Measurements from ENCODE around the gene B4GALT4.

Gene B4GALT4

GRCh38 chr3:119229190-119229589, 11.5 kb downstream of the B4GALT4 start:
- TF ChIP-seq ISL1 (CRISPR knock-in tag; IDR thresholded peaks at IDR 0.05) (no peak), ZC3H10 (CRISPR knock-in tag; IDR thresholded peaks at IDR 0.05) (no peak), ZFP3 (CRISPR knock-in tag; IDR thresholded peaks at IDR 0.05) (no peak), ARNTL (CRISPR knock-in tag; IDR thresholded peaks at IDR 0.05; ENCODE audit: borderline replicate concordance, low read depth) (no peak)
- no peak for ATAC-seq

GRCh38 chr3:119228373-119229145, 12.1 kb downstream of the B4GALT4 start:
- ATAC-seq, result no peak
- no peak for TF ChIP-seq GLIS3 (CRISPR knock-in tag; IDR thresholded peaks at IDR 0.05)
- TF ChIP-seq TOX (CRISPR knock-in tag; IDR thresholded peaks at IDR 0.05; ENCODE audit: borderline replicate concordance), result no peak
- TF ChIP-seq ZFP30 (CRISPR knock-in tag; IDR thresholded peaks at IDR 0.05), result no peak
- TF ChIP-seq ZNF565 (CRISPR knock-in tag; conservative IDR thresholded peaks at IDR 0.05; ENCODE audit: low read depth), result no peak

- ATAC-seq, result no peak
- no peak for TF ChIP-seq ZNF70 (CRISPR knock-in tag; IDR thresholded peaks at IDR 0.05)
- no peak for TF ChIP-seq ESRRG (CRISPR knock-in tag; IDR thresholded peaks at IDR 0.05)
- TF ChIP-seq ZC3H10 (CRISPR knock-in tag; IDR thresholded peaks at IDR 0.05), result no peak
- TF ChIP-seq TOX (CRISPR knock-in tag; IDR thresholded peaks at IDR 0.05; ENCODE audit: borderline replicate concordance), result no peak
- TF ChIP-seq ZNF8 (CRISPR knock-in tag; IDR thresholded peaks at IDR 0.05), result no peak
- no peak for TF ChIP-seq ZNF565 (CRISPR knock-in tag; conservative IDR thresholded peaks at IDR 0.05; ENCODE audit: low read depth)
- no peak for TF ChIP-seq ZFP30 (CRISPR knock-in tag; IDR thresholded peaks at IDR 0.05)
- TF ChIP-seq TSHZ2 (CRISPR knock-in tag; IDR thresholded peaks at IDR 0.05), result no peak
- TF ChIP-seq CREB5 (CRISPR knock-in tag; IDR thresholded peaks at IDR 0.05; ENCODE audit: low read depth), result no peak
- TF ChIP-seq ISL1 (CRISPR knock-in tag; IDR thresholded peaks at IDR 0.05), result no peak
- TF ChIP-seq CSDC2 (CRISPR knock-in tag; IDR thresholded peaks at IDR 0.05), result no peak
- no peak for TF ChIP-seq ARNTL (CRISPR knock-in tag; IDR thresholded peaks at IDR 0.05; ENCODE audit: borderline replicate concordance, low read depth)
- TF ChIP-seq PPARA (CRISPR knock-in tag; IDR thresholded peaks at IDR 0.05; ENCODE audit: borderline replicate concordance), result no peak
- no peak for TF ChIP-seq PATZ1 (CRISPR knock-in tag; IDR thresholded peaks at IDR 0.05; ENCODE audit: borderline replicate concordance)
- TF ChIP-seq BACH2 (CRISPR knock-in tag; IDR thresholded peaks at IDR 0.05; ENCODE audit: borderline replicate concordance), result no peak
- TF ChIP-seq GLIS3 (CRISPR knock-in tag; IDR thresholded peaks at IDR 0.05), result no peak
Observed at GRCh38 chr3:119227070-119227850, 13.4 kb downstream of the B4GALT4 start.

- TF ChIP-seq POU6F1 (CRISPR knock-in tag; IDR thresholded peaks at IDR 0.05; ENCODE audit: borderline replicate concordance, low read depth) (no peak), TCF4 (CRISPR knock-in tag; IDR thresholded peaks at IDR 0.05; ENCODE audit: borderline replicate concordance) (no peak), CSDC2 (CRISPR knock-in tag; IDR thresholded peaks at IDR 0.05) (no peak), GLIS3 (CRISPR knock-in tag; IDR thresholded peaks at IDR 0.05) (no peak), BACH2 (CRISPR knock-in tag; IDR thresholded peaks at IDR 0.05; ENCODE audit: borderline replicate concordance) (no peak), SNAI2 (CRISPR knock-in tag; IDR thresholded peaks at IDR 0.05) (no peak)
- no peak for ATAC-seq
Observed at GRCh38 chr3:119225121-119225520, 15.6 kb downstream of the B4GALT4 start.
